G401 (cell line): ENCODE data around the gene PRR16. TPM values are rescaled to one million over a fixed set of nuclear protein-coding genes. Genes with fewer than 3 reads are reported as not detected.

Source experiments
- DNase-seq: peaks from one replicate; pipeline ENCODE4 v3.0.0-alpha.2; 2015; ENCODE audit warnings: low spot score
- in situ Hi-C: cut with HindIII; loops from 2 replicates; pipeline ENCODE4 v1.10.0; 2016; ENCODE audit warnings: low sequenced_read_pairs, mixed read lengths
- total RNA-seq: library from RNA; depleted of rRNA; stranded (reverse); fragments of >200 nt; shearing (Covaris generic); gene quantifications from 2 replicates; pipeline ENCODE4 v1.2.3, GENCODE V29; 2014

Gene PRR16
- total RNA-seq, 1 experiment from 2014 or later, result not detected

DNA sequence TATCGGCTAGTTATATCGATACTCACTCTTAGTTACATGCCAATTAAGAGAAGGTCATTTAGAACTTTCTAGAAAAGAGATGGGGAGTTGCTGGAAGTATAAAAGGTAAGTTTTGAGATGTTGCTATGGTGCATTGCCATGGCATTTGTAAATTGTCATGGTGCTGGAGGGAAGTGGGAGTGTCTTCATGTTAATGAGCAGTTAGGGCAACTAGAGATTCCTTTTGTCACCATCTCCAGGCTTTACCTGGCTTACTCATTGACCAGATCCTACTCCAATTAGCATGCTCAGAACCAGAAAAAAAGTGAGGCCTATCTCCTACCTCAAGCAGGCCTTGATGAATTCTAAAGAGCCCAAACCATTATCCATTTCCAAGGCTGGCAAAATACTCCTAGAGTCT lies 82.8 kb downstream of the PRR16 start:
- in situ Hi-C loops, result no loop called here
- no peak for DNase-seq

DNA sequence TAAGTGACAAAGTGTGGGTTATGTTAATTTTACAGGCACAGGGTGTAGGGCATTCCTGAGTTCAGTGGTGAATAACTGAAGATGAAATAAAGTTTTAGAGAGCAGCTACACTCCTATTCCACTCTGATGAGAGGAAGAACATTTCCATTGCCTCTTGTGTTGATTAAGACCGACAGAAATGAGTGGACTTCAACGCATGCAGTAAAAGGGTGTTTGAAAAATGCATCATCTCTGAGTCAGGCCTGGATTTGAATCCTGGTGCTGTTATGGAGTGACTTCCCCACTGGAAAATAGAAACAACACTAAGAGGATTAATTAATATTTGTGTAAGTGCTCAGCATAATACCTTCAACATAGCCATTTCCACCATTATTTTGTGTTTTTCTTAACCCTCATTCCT lies 86.3 kb downstream of the PRR16 start:
- in situ Hi-C loops, result no loop called here
- DNase-seq, result no peak

DNA sequence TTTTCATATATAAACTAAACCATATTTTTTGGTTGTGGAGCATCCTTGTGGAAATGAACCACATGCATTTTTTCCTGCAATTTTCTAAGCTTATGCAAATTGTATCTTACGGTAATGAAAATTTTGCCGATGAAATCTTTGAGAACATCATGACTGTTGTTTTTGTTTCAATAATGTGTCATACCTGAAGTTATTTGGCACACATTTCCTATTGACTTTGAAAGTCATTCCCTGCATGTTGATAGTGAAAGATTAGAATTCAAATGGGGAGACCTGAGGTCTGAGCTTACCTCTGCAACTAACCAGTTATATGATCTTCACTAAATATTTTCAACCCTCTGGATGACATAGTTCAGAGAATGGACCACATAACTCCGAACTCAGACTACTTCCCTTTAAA lies 88.5 kb downstream of the PRR16 start:
- in situ Hi-C loops, result no loop called here
- no peak for DNase-seq

GRCh38 chr5:120555345-120555744 lies 91.2 kb downstream of the PRR16 start:
- in situ Hi-C loops, result no loop called here
- no peak for DNase-seq

DNA sequence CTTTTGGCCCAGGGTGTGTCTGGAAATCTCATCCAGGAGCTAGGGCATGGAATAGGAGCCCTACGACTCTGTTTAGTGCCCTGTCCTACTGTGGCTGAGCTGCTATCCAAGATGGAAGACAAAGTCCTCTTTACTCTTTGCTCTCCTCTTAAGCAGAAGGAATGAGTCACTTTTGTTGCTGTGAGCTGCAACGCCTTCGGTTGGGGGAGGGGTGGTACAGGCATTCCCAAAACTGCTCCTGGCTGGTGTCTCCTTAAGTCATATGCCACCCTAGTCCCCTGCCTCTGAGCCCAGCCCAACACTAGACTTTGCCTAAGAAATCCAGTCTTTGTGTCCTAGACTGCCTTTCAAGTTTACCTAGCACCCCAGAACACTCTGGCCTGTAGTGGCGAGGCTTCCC lies 99.9 kb downstream of the PRR16 start:
- DNase-seq, result no peak
- in situ Hi-C loops, result no loop called here

DNA sequence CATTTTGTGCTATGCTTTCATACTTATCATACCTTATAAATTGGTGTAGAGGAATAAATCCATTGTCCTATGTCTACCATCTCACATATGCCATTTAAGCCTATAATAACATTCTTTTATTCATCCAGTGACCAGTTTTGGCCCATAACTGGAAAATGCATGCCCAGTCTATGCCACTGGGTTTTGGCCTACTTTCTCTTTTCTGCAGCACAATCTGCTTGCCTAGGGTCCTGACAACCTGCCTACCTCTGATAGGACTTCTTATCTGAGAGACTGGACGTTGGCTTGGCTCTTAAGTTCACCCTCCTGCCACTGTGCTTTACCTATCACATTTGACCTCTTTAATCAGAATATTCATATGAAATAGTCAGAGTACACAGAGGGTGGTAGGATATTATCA lies 103.0 kb downstream of the PRR16 start:
- peak; percentile 84 for DNase-seq
- in situ Hi-C loops, result no loop called here

GRCh38 chr5:120567921-120568320 lies 103.8 kb downstream of the PRR16 start:
- no peak for DNase-seq
- in situ Hi-C loops, result no loop called here

- in situ Hi-C loops, result no loop called here
- DNase-seq, result no peak
These were observed 104.6 kb downstream of the PRR16 start for GRCh38 chr5:120568711-120569110.

GRCh38 chr5:120576588-120576987 lies 112.5 kb downstream of the PRR16 start:
- no peak for DNase-seq
- in situ Hi-C loops, result no loop called here

- DNase-seq, result no peak
- in situ Hi-C loops, result no loop called here
These were observed 118.5 kb downstream of the PRR16 start for GRCh38 chr5:120582635-120583034.

GRCh38 chr5:120586646-120587045 lies 122.5 kb downstream of the PRR16 start:
- in situ Hi-C loops, result no loop called here

GRCh38 chr5:120591911-120592310 lies 127.8 kb downstream of the PRR16 start:
- DNase-seq, result no peak
- in situ Hi-C loops, result no loop called here

More at GRCh38 chr5:120586646-120587045, 122.5 kb downstream of the PRR16 start:
- DNase-seq, result no peak

DNA sequence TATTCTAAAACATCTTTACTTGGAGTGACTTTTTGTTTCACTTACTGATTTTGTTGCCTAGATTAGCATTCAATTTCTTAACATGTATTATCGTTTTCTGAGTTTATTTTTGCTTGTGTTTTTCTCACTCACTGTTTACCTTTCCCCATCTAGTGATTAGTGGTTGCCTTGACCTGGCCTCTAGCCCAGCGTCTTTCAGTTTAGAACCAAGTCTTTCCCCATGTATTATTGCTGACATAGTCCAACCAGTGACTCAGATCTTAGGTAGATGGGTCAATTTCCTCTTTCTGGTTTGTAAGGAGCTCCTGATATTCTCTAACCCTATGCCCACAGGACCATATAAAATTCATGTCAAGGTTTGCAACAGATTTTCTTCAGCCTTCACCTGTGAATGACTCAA lies 135.5 kb downstream of the PRR16 start:
- DNase-seq, result no peak
- in situ Hi-C loops, result no loop called here

GRCh38 chr5:120600639-120601038 lies 136.5 kb downstream of the PRR16 start:
- no peak for DNase-seq
- in situ Hi-C loops, result no loop called here

GRCh38 chr5:120602033-120602432 lies 137.9 kb downstream of the PRR16 start:
- in situ Hi-C loops, result no loop called here
- no peak for DNase-seq

DNA sequence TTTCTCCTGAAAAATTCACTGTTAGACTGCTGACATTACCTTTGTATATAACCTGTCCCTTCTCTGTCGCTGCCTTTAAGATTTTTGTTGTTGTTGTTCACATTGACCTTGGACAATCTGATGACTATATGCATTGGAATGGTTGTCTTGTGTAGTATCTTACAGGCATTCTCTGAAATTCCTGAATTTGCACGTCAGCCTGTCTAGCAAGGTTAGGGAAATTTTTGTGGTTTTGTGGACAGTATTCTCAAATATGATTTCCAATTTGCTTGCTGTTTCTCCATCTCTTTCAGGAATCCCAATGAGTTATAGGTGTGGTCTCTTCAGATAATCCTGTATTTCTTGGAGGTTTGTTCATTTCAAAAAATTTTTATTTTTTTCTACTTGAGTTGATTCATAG lies 140.8 kb downstream of the PRR16 start:
- in situ Hi-C loops, result no loop called here
- DNase-seq, result no peak

DNA sequence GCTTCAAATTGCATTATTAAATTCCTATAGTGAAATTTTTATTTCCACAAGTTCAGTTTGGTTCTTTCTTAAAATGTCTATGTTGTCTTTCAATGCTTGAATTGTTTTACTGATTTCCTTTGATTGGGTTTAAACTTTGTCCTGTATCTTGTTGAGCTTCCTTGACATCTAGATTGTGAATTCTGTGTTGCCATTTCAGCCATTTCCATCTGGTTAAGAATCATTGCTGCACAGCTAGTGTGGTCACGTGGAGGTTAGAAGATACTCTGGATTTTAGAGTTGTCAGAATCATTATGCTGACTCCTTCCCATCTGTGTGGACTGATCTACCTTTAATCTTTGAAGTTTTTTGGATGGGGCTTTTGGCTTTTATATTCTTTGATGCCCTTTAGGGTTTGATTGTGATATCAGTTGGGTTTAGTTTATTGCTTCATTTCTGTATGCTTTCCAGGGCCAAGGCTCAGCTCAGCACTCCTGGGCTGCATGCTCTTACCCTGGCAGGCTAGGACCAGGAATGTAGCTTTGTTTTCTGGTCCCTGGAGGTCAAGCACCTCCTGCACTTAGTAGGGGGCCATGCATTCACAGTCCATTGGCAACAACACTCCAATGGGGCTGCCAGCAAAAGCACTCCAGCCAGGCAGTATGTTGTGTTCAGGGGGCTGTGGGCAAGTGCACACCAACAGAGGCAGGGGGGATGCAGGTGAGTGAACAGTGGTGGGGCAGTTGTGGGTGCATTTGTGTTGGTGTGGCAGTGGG lies 141.4 kb downstream of the PRR16 start:
- in situ Hi-C loops, result no loop called here
- no peak for DNase-seq

DNA sequence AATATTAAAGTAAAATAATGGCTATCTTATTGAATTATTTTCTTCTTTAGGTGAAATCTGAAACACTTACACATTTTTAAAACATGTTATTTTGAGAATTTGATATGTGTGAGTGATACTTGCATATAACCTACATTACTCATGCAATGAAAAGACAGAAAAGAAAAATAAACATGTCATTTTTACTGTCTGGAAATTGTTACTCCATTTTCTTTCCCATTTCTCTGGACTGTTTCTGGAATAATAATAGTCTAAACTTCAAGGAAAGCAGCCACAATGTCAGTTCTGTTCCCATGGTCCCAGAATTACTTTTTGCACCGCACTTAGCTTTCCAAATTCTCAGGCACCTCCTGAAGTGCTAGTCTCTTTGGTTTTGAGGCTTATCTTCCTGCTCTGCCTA lies 145.5 kb downstream of the PRR16 start:
- in situ Hi-C loops, result no loop called here
- DNase-seq, result no peak

- DNase-seq, result no peak
- in situ Hi-C loops, result no loop called here
These were observed 146.0 kb downstream of the PRR16 start for GRCh38 chr5:120610145-120610544.

DNA sequence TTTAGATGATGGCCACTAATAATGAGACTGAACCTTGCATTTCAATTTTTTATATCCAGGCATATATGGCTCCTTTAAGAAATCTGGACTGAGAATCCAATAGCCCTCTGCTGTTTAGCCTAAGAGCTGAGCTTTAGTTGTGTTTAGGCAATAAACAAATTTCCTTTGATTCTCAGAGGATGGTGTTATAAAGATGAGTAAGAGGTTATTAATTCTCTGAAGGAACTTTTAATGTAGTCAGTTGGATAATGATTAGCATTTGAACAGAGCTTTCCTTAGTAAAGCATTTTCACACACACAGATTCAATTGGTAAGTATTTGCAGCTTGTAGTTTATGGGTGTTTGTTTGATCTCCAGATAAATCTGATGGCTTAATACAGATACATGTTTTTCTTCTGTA lies 149.6 kb downstream of the PRR16 start:
- no peak for DNase-seq
- in situ Hi-C loops, result no loop called here

DNA sequence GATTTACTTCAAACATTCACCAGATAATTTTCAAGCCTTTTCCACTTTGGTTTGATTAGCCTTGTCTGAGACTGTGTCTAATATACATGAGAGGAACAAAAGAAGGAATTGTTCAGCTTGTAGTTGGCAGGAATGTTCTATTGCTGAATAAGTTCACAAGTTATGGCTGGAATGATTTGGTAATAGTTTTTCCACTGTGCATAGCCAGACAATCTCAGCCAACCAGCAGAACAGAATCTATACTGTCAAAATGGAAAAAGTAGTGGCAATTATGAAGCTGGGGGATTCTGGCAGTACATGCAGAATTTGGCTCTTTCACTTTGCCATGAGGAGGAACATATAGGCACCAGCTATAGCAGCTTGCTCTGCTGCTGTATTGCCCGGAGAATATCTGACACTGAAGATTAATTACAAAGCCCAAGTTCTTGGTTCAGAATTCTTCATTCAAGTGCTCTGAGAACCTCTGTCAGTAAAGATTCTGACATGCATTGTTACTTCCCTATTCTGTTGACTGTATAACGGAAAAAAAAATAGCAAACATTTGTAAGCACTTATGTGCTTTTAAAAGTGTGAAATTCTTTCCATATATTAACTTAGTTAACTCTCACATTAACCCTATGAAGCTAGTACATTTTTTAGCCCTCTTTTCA lies 150.6 kb downstream of the PRR16 start:
- no peak for DNase-seq
- in situ Hi-C loops, result no loop called here
